Measurements from ENCODE around the gene AKAP11. TPM values are rescaled to one million over a fixed set of nuclear protein-coding genes. Genes with fewer than 3 reads are reported as not detected.

The AKAP11 gene
- total RNA-seq, 1 experiment from 2014 or later: 24.1 TPM

DNA sequence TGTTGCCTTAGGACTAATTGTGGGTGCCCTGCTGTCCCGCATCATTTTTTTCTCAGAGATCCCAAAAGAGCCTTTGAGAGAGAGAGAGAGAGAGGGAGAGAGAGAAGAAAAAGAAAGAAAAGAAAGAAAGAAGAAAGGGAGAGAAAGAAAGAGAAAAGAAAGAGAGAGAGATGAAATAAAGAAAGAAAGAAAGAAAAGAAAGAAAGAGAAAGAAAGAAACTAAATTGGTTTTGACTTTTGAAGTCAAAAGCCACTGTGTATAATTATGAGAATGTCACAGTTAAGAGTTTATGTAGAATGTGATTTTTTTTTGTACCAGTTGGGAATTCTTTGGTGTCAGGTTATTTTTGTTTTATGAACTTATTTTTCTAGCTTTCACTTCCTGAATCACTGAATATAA is 43.4 kb upstream of the AKAP11 start:
- DNase-seq (ENCODE audit: low spot score): no peak
- intact Hi-C loops (cut with micrococcal nuclease; ENCODE audit: unreplicated experiment): no loop called here
- no peaks in the 10 kb centered on the region for H3K27me3 ChIP-seq (replicated peaks; ENCODE audit: insufficient read depth, low read depth, low read length, poor library complexity)
- peaks cover 19% of the 10 kb centered on the region for H3K4me1 ChIP-seq (ENCODE audit: insufficient read depth, low read length, poor library complexity, severe bottlenecking)
- TF ChIP-seq, protein P1, sequence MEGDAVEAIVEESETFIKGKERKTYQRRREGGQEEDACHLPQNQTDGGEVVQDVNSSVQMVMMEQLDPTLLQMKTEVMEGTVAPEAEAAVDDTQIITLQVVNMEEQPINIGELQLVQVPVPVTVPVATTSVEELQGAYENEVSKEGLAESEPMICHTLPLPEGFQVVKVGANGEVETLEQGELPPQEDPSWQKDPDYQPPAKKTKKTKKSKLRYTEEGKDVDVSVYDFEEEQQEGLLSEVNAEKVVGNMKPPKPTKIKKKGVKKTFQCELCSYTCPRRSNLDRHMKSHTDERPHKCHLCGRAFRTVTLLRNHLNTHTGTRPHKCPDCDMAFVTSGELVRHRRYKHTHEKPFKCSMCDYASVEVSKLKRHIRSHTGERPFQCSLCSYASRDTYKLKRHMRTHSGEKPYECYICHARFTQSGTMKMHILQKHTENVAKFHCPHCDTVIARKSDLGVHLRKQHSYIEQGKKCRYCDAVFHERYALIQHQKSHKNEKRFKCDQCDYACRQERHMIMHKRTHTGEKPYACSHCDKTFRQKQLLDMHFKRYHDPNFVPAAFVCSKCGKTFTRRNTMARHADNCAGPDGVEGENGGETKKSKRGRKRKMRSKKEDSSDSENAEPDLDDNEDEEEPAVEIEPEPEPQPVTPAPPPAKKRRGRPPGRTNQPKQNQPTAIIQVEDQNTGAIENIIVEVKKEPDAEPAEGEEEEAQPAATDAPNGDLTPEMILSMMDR (conservative IDR thresholded peaks at IDR 0.05; ENCODE audit: low read depth, low read length): no peak
- no peak for TF ChIP-seq EZH2 (IDR thresholded peaks at IDR 0.05; ENCODE audit: borderline replicate concordance, low read depth, low read length, poor library complexity, severe bottlenecking)
- no peak overlapping the region for H3K4me3 ChIP-seq (ENCODE audit: low read depth, low read length, poor library complexity, severe bottlenecking)
- H3K9me3 ChIP-seq (ENCODE audit: low read depth, low read length, poor library complexity, severe bottlenecking): no peaks in the 10 kb centered on the region
- ChIA-PET POLR2A (ENCODE audit: low non-redundant PET) (no interaction called here), CTCF (no interaction called here)
- no TSS peak for BruUV-seq (replicated peaks)
- H3K36me3 ChIP-seq (ENCODE audit: insufficient read depth, low read length, poor library complexity, severe bottlenecking): no peaks in the 10 kb centered on the region
- no peak overlapping the region for H3K27ac ChIP-seq (ENCODE audit: low read depth, low read length, poor library complexity, severe bottlenecking)

DNA sequence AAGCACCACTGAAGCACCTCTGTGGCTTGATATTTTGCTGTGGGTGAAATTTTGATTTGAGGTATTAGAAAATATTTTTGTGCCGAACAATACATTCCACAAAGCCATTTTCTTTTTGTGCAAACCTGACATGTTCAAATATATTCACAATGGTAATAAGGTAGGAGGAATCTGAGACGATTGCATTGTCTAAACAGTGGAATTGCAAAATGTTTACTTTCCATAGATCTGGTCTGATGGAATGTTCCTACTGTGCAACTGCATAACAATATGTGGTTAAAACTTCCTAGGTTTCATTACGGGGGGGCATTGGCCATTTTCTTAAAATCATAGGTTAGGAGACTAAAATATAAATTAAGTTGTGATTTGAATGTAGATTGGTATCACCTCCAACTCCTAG is 42.7 kb upstream of the AKAP11 start:
- BruUV-seq (replicated peaks): no TSS peak
- CTCF ChIA-PET: no interaction called here
- Histone ChIP-seq H3K36me3 (ENCODE audit: insufficient read depth, low read length, poor library complexity, severe bottlenecking) (no peaks in the 10 kb centered on the region), H3K4me1 (ENCODE audit: insufficient read depth, low read length, poor library complexity, severe bottlenecking) (peaks cover 19% of the 10 kb centered on the region), H3K27ac (ENCODE audit: low read depth, low read length, poor library complexity, severe bottlenecking) (no peak overlapping the region), H3K27me3 (replicated peaks; ENCODE audit: insufficient read depth, low read depth, low read length, poor library complexity) (no peaks in the 10 kb centered on the region), H3K4me3 (ENCODE audit: low read depth, low read length, poor library complexity, severe bottlenecking) (no peak overlapping the region), H3K9me3 (ENCODE audit: low read depth, low read length, poor library complexity, severe bottlenecking) (no peaks in the 10 kb centered on the region)
- intact Hi-C loops (cut with micrococcal nuclease; ENCODE audit: unreplicated experiment): no loop called here
- POLR2A ChIA-PET (ENCODE audit: low non-redundant PET): no interaction called here
- no peak for DNase-seq (ENCODE audit: low spot score)
- no peak for TF ChIP-seq EZH2 (IDR thresholded peaks at IDR 0.05; ENCODE audit: borderline replicate concordance, low read depth, low read length, poor library complexity, severe bottlenecking)
- TF ChIP-seq, protein P1 (conservative IDR thresholded peaks at IDR 0.05; ENCODE audit: low read depth, low read length): no peak

DNA sequence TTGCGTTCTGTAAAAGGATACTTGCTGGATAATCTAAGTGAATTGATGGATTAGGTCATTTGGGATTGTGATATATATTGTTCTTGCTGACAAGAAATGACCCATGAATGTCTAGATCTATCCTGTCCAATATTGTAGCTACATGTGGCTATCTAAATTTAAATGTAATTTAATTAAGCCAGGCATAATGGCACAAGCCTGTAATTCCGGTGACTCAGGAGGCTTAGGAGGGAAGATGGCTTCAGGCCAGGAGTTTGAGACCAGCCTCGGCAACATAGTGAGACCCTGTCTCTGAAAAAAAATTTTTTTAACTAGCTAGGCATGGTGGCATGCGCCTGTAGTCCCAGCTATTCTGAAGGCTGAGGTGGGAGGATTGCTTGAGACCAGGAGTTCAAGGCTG is 39.3 kb upstream of the AKAP11 start:
- intact Hi-C loops (cut with micrococcal nuclease; ENCODE audit: unreplicated experiment): no loop called here
- Histone ChIP-seq H3K9me3 (ENCODE audit: low read depth, low read length, poor library complexity, severe bottlenecking) (no peaks in the 10 kb centered on the region), H3K36me3 (ENCODE audit: insufficient read depth, low read length, poor library complexity, severe bottlenecking) (no peaks in the 10 kb centered on the region), H3K4me3 (ENCODE audit: low read depth, low read length, poor library complexity, severe bottlenecking) (no peak overlapping the region), H3K4me1 (ENCODE audit: insufficient read depth, low read length, poor library complexity, severe bottlenecking) (peaks cover 19% of the 10 kb centered on the region), H3K27ac (ENCODE audit: low read depth, low read length, poor library complexity, severe bottlenecking) (no peak overlapping the region), H3K27me3 (replicated peaks; ENCODE audit: insufficient read depth, low read depth, low read length, poor library complexity) (no peaks in the 10 kb centered on the region)
- TF ChIP-seq, protein P1 (conservative IDR thresholded peaks at IDR 0.05; ENCODE audit: low read depth, low read length): no peak
- no peak for TF ChIP-seq EZH2 (IDR thresholded peaks at IDR 0.05; ENCODE audit: borderline replicate concordance, low read depth, low read length, poor library complexity, severe bottlenecking)
- ChIA-PET POLR2A (ENCODE audit: low non-redundant PET) (no interaction called here), CTCF (no interaction called here)
- no TSS peak for BruUV-seq (replicated peaks)
- peak; percentile 52 for DNase-seq (ENCODE audit: low spot score)
